ENCODE measurements around the gene LCE2B. TPM values are rescaled to one million over a fixed set of nuclear protein-coding genes. Genes with fewer than 3 reads are reported as not detected.

The LCE2B gene
- total RNA-seq, 1 donor from 2014 or later = not detected

DNA sequence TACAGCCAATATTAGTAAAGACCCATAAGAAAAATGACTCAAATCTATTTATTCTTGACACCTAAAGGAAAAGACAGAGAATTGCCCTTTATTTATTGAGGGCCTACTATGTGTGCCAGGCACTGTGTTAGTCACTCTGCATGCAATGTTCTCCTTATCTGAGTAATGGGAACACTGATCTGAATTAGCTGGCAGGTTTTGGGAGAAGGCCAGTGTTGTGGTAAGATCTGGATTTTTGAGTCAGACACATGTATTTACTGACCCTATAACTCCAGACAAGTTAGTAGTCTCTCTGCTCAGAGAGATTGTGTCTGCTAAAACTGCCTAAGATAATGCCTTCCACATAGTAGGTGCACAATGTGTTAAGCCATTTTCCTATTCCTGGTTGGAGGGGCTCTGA is 39.3 kb downstream of the LCE2B start:
- Mint-ChIP-seq H3K4me3 (ENCODE audit: unreplicated experiment) (no peak overlapping the region), H3K27ac (ENCODE audit: unreplicated experiment) (no peak overlapping the region), H3K27me3 (ENCODE audit: low read depth, unreplicated experiment) (peaks cover 16% of the 10 kb centered on the region), H3K36me3 (ENCODE audit: low read depth, unreplicated experiment) (no peaks in the 10 kb centered on the region), H3K9me3 (ENCODE audit: unreplicated experiment) (no peaks in the 10 kb centered on the region), H3K4me1 (ENCODE audit: low read depth, unreplicated experiment) (no peaks in the 10 kb centered on the region)
- Histone ChIP-seq H3K27ac (ENCODE audit: low read depth, low read length) (no peak overlapping the region), H3K4me1 (ENCODE audit: insufficient read depth, low read length) (no peaks in the 10 kb centered on the region), H3K4me2 (ENCODE audit: low read length) (no peak overlapping the region), H4K20me1 (ENCODE audit: insufficient read depth, low read length) (no peaks in the 10 kb centered on the region), H3K79me2 (ENCODE audit: insufficient read depth, low read length) (no peaks in the 10 kb centered on the region), H2AFZ (ENCODE audit: low read depth, low read length) (no peak overlapping the region), H3K9me3 (ENCODE audit: insufficient read depth, low read depth, low read length) (no peaks in the 10 kb centered on the region), H3K4me3 (ENCODE audit: insufficient read depth, low read depth, low read length) (no peak overlapping the region), H3K9ac (ENCODE audit: low read length) (no peak overlapping the region), H3K27me3 (ENCODE audit: insufficient read depth, low read length) (no peaks in the 10 kb centered on the region), H3K36me3 (ENCODE audit: insufficient read depth, low read length) (no peaks in the 10 kb centered on the region)
- no peak for DNase-seq (ENCODE audit: low read depth)
- FAIRE-seq = no peak
- no peak for TF ChIP-seq EZH2 (IDR thresholded peaks at IDR 0.05; ENCODE audit: insufficient read depth, low read length)
- TF ChIP-seq, protein P1, sequence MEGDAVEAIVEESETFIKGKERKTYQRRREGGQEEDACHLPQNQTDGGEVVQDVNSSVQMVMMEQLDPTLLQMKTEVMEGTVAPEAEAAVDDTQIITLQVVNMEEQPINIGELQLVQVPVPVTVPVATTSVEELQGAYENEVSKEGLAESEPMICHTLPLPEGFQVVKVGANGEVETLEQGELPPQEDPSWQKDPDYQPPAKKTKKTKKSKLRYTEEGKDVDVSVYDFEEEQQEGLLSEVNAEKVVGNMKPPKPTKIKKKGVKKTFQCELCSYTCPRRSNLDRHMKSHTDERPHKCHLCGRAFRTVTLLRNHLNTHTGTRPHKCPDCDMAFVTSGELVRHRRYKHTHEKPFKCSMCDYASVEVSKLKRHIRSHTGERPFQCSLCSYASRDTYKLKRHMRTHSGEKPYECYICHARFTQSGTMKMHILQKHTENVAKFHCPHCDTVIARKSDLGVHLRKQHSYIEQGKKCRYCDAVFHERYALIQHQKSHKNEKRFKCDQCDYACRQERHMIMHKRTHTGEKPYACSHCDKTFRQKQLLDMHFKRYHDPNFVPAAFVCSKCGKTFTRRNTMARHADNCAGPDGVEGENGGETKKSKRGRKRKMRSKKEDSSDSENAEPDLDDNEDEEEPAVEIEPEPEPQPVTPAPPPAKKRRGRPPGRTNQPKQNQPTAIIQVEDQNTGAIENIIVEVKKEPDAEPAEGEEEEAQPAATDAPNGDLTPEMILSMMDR (IDR thresholded peaks at IDR 0.05; ENCODE audit: insufficient read depth, low read depth, low read length) = no peak

DNA sequence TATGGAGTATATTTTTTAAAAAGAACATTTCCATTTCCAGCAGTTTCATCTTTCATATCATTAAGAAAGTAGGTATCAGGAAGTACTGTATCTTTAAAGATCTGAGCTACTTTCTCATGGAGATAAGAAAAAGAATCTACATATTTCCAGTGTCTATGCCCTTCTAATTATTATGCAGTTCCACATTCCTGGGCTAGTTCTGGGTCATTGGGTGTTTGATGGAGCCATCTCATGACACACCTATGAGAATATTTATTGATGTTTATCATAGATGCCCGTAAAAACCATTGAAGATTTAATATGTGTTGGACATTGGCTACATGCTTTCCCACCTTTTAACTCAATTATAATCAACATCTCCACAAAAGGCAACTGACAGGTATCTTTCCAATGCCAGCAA is 43.1 kb downstream of the LCE2B start:
- H3K4me1 Mint-ChIP-seq (ENCODE audit: low read depth, unreplicated experiment) = no peaks in the 10 kb centered on the region
- no peak overlapping the region for H3K4me3 Mint-ChIP-seq (ENCODE audit: unreplicated experiment)
- H3K9me3 Mint-ChIP-seq (ENCODE audit: unreplicated experiment) = no peaks in the 10 kb centered on the region
- no peaks in the 10 kb centered on the region for H3K27me3 ChIP-seq (ENCODE audit: insufficient read depth, low read length)
- TF ChIP-seq, protein P1 (IDR thresholded peaks at IDR 0.05; ENCODE audit: insufficient read depth, low read depth, low read length) = no peak
- TF ChIP-seq EZH2 (IDR thresholded peaks at IDR 0.05; ENCODE audit: insufficient read depth, low read length) = no peak
- DNase-seq (ENCODE audit: low read depth) (no peak), FAIRE-seq (no peak)
- no peak overlapping the region for H3K4me3 ChIP-seq (ENCODE audit: insufficient read depth, low read depth, low read length)
- H3K36me3 Mint-ChIP-seq (ENCODE audit: low read depth, unreplicated experiment) = no peaks in the 10 kb centered on the region
- no peaks in the 10 kb centered on the region for H3K79me2 ChIP-seq (ENCODE audit: insufficient read depth, low read length)
- no peak overlapping the region for H3K27ac ChIP-seq (ENCODE audit: low read depth, low read length)
- peaks cover 4% of the 10 kb centered on the region for H3K27me3 Mint-ChIP-seq (ENCODE audit: low read depth, unreplicated experiment)
- H3K9ac ChIP-seq (ENCODE audit: low read length) = no peak overlapping the region
- H3K4me1 ChIP-seq (ENCODE audit: insufficient read depth, low read length) = no peaks in the 10 kb centered on the region
- no peak overlapping the region for H2AFZ ChIP-seq (ENCODE audit: low read depth, low read length)
- no peak overlapping the region for H3K27ac Mint-ChIP-seq (ENCODE audit: unreplicated experiment)
- H3K4me2 ChIP-seq (ENCODE audit: low read length) = no peak overlapping the region
- H3K36me3 ChIP-seq (ENCODE audit: insufficient read depth, low read length) = no peaks in the 10 kb centered on the region
- no peaks in the 10 kb centered on the region for H4K20me1 ChIP-seq (ENCODE audit: insufficient read depth, low read length)
- H3K9me3 ChIP-seq (ENCODE audit: insufficient read depth, low read depth, low read length) = no peaks in the 10 kb centered on the region

DNA sequence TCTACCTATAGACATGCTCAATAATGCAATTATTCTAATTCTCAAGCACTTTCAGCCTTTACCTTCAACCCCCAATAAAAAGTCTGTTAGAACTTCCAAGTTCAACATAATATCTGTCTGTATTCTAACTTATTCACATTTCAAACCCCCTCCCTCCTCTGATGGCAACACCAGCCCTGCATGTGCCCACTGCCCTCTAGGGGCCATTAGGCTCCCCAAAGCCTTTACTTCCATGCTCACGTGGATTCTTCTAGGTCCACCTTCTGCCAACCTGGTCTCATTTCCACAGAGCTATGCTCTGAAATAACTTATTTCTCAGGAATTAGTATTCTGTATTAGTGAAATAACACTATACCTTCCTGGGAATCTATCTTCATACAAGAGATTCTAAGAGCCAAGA is 49.7 kb downstream of the LCE2B start:
- no peak overlapping the region for H3K9ac ChIP-seq (ENCODE audit: low read length)
- H3K4me3 Mint-ChIP-seq (ENCODE audit: unreplicated experiment) = no peak overlapping the region
- no peaks in the 10 kb centered on the region for H4K20me1 ChIP-seq (ENCODE audit: insufficient read depth, low read length)
- H3K36me3 Mint-ChIP-seq (ENCODE audit: low read depth, unreplicated experiment) = no peaks in the 10 kb centered on the region
- DNase-seq (ENCODE audit: low read depth) (no peak), FAIRE-seq (no peak)
- H3K27me3 ChIP-seq (ENCODE audit: insufficient read depth, low read length) = no peaks in the 10 kb centered on the region
- peaks cover 3% of the 10 kb centered on the region for H3K27me3 Mint-ChIP-seq (ENCODE audit: low read depth, unreplicated experiment)
- H3K27ac Mint-ChIP-seq (ENCODE audit: unreplicated experiment) = no peak overlapping the region
- no peak overlapping the region for H3K27ac ChIP-seq (ENCODE audit: low read depth, low read length)
- H3K9me3 ChIP-seq (ENCODE audit: insufficient read depth, low read depth, low read length) = no peaks in the 10 kb centered on the region
- H3K9me3 Mint-ChIP-seq (ENCODE audit: unreplicated experiment) = peaks cover 2% of the 10 kb centered on the region
- no peaks in the 10 kb centered on the region for H3K4me1 ChIP-seq (ENCODE audit: insufficient read depth, low read length)
- TF ChIP-seq, protein P1 (IDR thresholded peaks at IDR 0.05; ENCODE audit: insufficient read depth, low read depth, low read length) = no peak
- no peak for TF ChIP-seq EZH2 (IDR thresholded peaks at IDR 0.05; ENCODE audit: insufficient read depth, low read length)
- H3K36me3 ChIP-seq (ENCODE audit: insufficient read depth, low read length) = no peaks in the 10 kb centered on the region
- no peaks in the 10 kb centered on the region for H3K79me2 ChIP-seq (ENCODE audit: insufficient read depth, low read length)
- H3K4me1 Mint-ChIP-seq (ENCODE audit: low read depth, unreplicated experiment) = no peaks in the 10 kb centered on the region
- H2AFZ ChIP-seq (ENCODE audit: low read depth, low read length) = no peak overlapping the region
- no peak overlapping the region for H3K4me2 ChIP-seq (ENCODE audit: low read length)
- no peak overlapping the region for H3K4me3 ChIP-seq (ENCODE audit: insufficient read depth, low read depth, low read length)

Other genes starting within 250 kb of the LCE2B start
- gene LCE5A, start 175.3 kb upstream of the LCE2B start, total RNA-seq = not detected in 2 replicates
- not detected in 2 replicates for gene CRCT1, start 171.6 kb upstream of the LCE2B start, total RNA-seq
- not detected in 2 replicates for gene LCE3E, start 119.3 kb upstream of the LCE2B start, total RNA-seq
- gene LCE3D, start 105.6 kb upstream of the LCE2B start, total RNA-seq = not detected in 2 replicates
- gene LCE3C, start 85.9 kb upstream of the LCE2B start, total RNA-seq = not detected in 2 replicates
- gene LCE3B, start 72.3 kb upstream of the LCE2B start, total RNA-seq = not detected in 2 replicates
- gene LCE3A, start 63.0 kb upstream of the LCE2B start, total RNA-seq = not detected in 2 replicates
- not detected in 2 replicates for gene LCE2D, start 22.7 kb upstream of the LCE2B start, total RNA-seq
- not detected in 2 replicates for gene LCE2C, start 10.8 kb upstream of the LCE2B start, total RNA-seq
- not detected in 2 replicates for gene LCE2A, start 12.2 kb downstream of the LCE2B start, total RNA-seq
- not detected in 2 replicates for gene LCE4A, start 22.0 kb downstream of the LCE2B start, total RNA-seq
- gene KPRP, start 71.9 kb downstream of the LCE2B start, total RNA-seq = not detected in 2 replicates
- gene LCE1F, start 89.0 kb downstream of the LCE2B start, total RNA-seq = not detected in 2 replicates
- not detected in 2 replicates for gene LCE1E, start 100.1 kb downstream of the LCE2B start, total RNA-seq
- not detected in 2 replicates for gene LCE1D, start 110.6 kb downstream of the LCE2B start, total RNA-seq
- not detected in 2 replicates for gene LCE1C, start 120.5 kb downstream of the LCE2B start, total RNA-seq
- not detected in 2 replicates for gene LCE1B, start 125.8 kb downstream of the LCE2B start, total RNA-seq
- gene LCE1A, start 141.3 kb downstream of the LCE2B start, total RNA-seq = not detected in 2 replicates
- gene LCE6A, start 156.7 kb downstream of the LCE2B start, total RNA-seq = not detected in 2 replicates
- gene LCE7A, start 173.9 kb downstream of the LCE2B start, total RNA-seq = not detected in 2 replicates
- gene SMCP, start 192.2 kb downstream of the LCE2B start, total RNA-seq = not detected in 2 replicates
- gene IVL, start 222.4 kb downstream of the LCE2B start, total RNA-seq = 0.16 TPM in 1 of 2 replicates, not detected in the other